Neural crest cell (in vitro differentiated cells): Measurements from ENCODE around the gene HSH2D. TPM values are rescaled to one million over a fixed set of nuclear protein-coding genes. Genes with fewer than 3 reads are reported as not detected.

Source experiments
- DNase-seq: peaks from one replicate; pipeline ENCODE4 v3.0.0; 2021; ENCODE audit warnings: low read depth, mixed read lengths, low spot score
- H3K27ac Mint-ChIP-seq: one replicate; pipeline ENCODE4 v1.8.0; 2021; ENCODE audit warnings: mild to moderate bottlenecking, mixed read lengths; ENCODE audit not compliant: unreplicated experiment
- H3K27me3 Mint-ChIP-seq: 2 replicates; pipeline ENCODE4 v1.8.0; 2021; ENCODE audit warnings: low read depth, mild to moderate bottlenecking, mixed read lengths
- H3K36me3 Mint-ChIP-seq: 2 replicates; pipeline ENCODE4 v1.8.0; 2021; ENCODE audit warnings: low read depth, mild to moderate bottlenecking, mixed read lengths
- H3K4me1 Mint-ChIP-seq: 2 replicates; pipeline ENCODE4 v1.8.0; 2021; ENCODE audit warnings: mixed read lengths
- H3K4me3 Mint-ChIP-seq: one replicate; pipeline ENCODE4 v1.8.0; 2021; ENCODE audit warnings: mild to moderate bottlenecking, mixed read lengths
- H3K9me3 Mint-ChIP-seq: 2 replicates; pipeline ENCODE4 v1.8.0; 2021; ENCODE audit warnings: mixed read lengths
- total RNA-seq: library from RNA; stranded (reverse); gene quantifications from 2 replicates; pipeline ENCODE4 v1.2.1, GENCODE V29; 2021
- TF ChIP-seq, protein P1 (sequence below): fragments of 200-600 bp; sonication (generic); conservative IDR thresholded peaks from 2 replicates; pipeline ENCODE4 v1.5.0; 2021; ENCODE audit warnings: antibody characterized with exemption, mild to moderate bottlenecking

Gene HSH2D
- total RNA-seq, 1 donor from 2014 or later: not detected

DNA sequence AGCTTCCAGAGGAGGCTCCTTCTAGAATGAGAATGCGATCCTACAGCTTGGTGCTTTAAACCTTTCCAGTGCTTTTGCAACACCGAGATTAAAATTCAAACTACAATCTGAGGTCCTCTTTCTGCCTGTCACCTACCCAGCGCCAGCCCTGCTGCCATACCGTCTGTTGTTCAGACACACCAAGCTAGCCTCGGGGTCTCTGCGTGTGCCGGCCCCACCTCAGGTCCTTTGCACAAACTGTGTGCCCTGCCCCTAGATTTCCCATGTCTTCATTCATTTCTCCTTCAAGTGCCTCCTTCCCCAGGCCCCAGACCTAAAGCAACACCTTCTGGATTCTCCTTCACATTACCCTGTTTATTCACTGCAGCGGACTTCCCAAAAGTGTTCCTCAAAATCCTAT lies 11.1 kb downstream of the HSH2D start:
- H3K36me3 Mint-ChIP-seq: no peaks in the 10 kb centered on the region
- H3K4me1 Mint-ChIP-seq: no peaks in the 10 kb centered on the region
- H3K27me3 Mint-ChIP-seq: peaks cover 4% of the 10 kb centered on the region
- no peaks in the 10 kb centered on the region for H3K9me3 Mint-ChIP-seq
- H3K4me3 Mint-ChIP-seq: no peak overlapping the region
- H3K27ac Mint-ChIP-seq: no peak overlapping the region
- TF ChIP-seq, protein P1, sequence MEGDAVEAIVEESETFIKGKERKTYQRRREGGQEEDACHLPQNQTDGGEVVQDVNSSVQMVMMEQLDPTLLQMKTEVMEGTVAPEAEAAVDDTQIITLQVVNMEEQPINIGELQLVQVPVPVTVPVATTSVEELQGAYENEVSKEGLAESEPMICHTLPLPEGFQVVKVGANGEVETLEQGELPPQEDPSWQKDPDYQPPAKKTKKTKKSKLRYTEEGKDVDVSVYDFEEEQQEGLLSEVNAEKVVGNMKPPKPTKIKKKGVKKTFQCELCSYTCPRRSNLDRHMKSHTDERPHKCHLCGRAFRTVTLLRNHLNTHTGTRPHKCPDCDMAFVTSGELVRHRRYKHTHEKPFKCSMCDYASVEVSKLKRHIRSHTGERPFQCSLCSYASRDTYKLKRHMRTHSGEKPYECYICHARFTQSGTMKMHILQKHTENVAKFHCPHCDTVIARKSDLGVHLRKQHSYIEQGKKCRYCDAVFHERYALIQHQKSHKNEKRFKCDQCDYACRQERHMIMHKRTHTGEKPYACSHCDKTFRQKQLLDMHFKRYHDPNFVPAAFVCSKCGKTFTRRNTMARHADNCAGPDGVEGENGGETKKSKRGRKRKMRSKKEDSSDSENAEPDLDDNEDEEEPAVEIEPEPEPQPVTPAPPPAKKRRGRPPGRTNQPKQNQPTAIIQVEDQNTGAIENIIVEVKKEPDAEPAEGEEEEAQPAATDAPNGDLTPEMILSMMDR: no peak
- no peak for DNase-seq

DNA sequence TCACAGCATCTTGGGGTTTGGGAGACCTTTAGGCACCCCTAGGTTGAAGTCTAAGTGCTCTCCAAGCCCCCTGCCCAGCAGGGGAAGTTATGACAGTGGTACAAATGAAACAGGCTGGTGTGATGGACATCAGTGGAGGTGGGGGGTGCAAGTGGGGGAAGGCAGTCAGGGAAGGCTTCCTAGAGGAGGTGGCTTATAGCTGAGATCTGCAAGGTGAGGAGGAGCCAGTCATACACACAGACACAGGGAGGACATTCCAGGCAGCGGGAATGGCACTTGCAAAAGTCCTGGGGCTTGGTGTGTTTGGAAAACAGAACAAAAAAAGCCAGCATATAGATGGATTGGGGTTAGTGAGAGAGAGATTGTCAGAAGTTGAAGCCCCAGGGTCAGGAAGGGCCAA lies 11.6 kb downstream of the HSH2D start:
- no peak overlapping the region for H3K27ac Mint-ChIP-seq
- no peak overlapping the region for H3K4me3 Mint-ChIP-seq
- peaks cover 4% of the 10 kb centered on the region for H3K27me3 Mint-ChIP-seq
- H3K9me3 Mint-ChIP-seq: no peaks in the 10 kb centered on the region
- no peaks in the 10 kb centered on the region for H3K36me3 Mint-ChIP-seq
- TF ChIP-seq, protein P1: no peak
- no peaks in the 10 kb centered on the region for H3K4me1 Mint-ChIP-seq
- DNase-seq: no peak

DNA sequence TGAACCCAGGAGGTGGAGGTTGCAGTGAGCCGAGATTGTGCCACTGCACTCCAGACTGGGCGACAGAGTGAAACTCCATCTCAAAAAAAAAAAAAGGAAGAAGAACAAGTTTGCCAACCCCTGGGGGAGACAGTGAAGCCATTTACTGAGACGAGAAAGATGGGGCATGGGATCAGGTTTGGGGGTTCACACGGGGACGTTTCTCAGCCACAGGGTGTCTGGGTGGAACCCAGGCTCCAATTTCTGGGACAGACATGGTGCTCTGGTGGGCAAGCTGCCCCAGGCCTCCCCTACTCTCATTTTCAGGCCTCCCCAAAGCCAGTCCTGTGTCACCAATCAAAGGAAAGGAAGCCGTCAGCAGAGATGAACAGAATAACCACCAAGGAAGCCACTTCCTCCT lies 13.4 kb downstream of the HSH2D start:
- H3K4me1 Mint-ChIP-seq: no peaks in the 10 kb centered on the region
- no peak overlapping the region for H3K4me3 Mint-ChIP-seq

DNA sequence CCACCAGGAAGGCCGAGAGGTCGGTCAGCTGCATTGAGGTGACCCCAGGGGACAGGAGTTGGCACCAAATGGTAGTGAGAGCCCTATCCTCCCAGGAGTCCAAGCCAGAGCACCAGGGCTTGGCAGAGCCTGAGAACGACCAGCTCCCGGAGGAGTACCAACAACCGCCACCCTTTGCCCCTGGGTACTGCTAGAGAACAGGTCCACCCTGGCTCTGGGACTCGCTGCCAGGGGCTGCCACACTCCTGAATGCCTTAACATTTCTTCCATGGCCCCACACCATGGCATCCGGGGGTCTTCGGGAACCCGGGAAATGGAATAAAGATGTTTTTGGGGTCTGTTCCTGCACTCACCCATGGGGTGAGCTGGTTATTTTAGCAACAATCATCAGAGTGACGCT lies 14.1 kb downstream of the HSH2D start:
- Mint-ChIP-seq H3K4me3 (no peak overlapping the region), H3K4me1 (no peaks in the 10 kb centered on the region), H3K9me3 (no peaks in the 10 kb centered on the region), H3K27me3 (peaks cover 4% of the 10 kb centered on the region), H3K36me3 (no peaks in the 10 kb centered on the region), H3K27ac (no peak overlapping the region)
- TF ChIP-seq, protein P1: no peak
- no peak for DNase-seq

More for the DNA sequence above, 13.4 kb downstream of the HSH2D start:
- Mint-ChIP-seq H3K9me3 (no peaks in the 10 kb centered on the region), H3K27ac (no peak overlapping the region), H3K27me3 (peaks cover 4% of the 10 kb centered on the region), H3K36me3 (no peaks in the 10 kb centered on the region)
- TF ChIP-seq, protein P1: no peak
- DNase-seq: no peak

DNA sequence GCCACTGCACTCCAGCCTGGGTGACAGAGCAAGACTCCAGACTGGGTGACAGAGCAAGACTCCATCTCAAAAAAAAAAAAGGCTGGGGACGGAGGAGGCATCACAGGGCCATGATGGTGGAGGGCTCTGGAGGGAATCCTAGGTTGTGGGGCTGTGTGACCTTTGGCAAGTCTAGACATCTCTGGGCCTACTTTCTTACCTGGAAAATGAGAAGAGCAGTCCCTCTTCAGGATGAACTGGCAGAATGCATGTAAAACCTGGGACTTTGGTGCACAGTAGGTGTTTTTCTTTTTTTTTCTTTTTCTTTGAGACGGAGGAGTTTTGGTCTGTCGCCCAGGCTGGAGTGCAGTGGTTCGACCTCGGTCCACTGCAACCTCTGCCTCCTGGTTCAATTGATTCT lies 16.2 kb downstream of the HSH2D start:
- TF ChIP-seq, protein P1: no peak
- Mint-ChIP-seq H3K4me3 (no peak overlapping the region), H3K9me3 (no peaks in the 10 kb centered on the region), H3K27me3 (peaks cover 4% of the 10 kb centered on the region), H3K27ac (no peak overlapping the region), H3K4me1 (no peaks in the 10 kb centered on the region), H3K36me3 (no peaks in the 10 kb centered on the region)
- DNase-seq: no peak

DNA sequence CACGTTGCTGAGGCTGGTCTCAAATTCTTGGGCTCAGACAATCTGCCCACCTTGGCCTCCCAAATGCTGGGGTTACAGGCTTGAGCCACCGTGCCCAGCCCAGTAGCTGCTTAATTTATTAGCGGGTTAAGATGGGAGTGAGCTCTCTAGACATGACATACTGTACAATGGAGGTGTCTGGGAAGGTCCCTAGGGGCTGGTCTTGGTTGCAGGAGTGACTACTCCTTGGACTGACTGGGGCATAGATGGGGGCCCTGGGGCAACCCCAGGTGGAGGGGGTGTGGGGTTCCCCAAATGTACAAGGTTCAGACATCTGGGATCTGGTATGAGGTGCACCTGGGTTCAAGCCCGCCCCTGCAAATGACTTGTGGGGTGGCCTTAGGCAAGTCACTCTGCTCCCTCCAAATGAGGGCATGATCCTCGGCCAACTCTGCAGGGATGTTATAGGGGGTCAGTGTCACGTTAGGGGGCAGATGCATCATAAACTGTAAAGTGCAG lies 17.0 kb downstream of the HSH2D start:
- DNase-seq: no peak
- Mint-ChIP-seq H3K27ac (no peak overlapping the region), H3K4me3 (no peak overlapping the region), H3K4me1 (no peaks in the 10 kb centered on the region), H3K36me3 (no peaks in the 10 kb centered on the region), H3K9me3 (no peaks in the 10 kb centered on the region), H3K27me3 (no peaks in the 10 kb centered on the region)
- TF ChIP-seq, protein P1: no peak
